OCI-LY1 (cell line): ENCODE data around the gene FBN2.

Experiments used
- H2AFZ ChIP-seq: fragments of 200-600 bp; sonication (generic), shearing (Covaris generic); 2 replicates; pipeline ENCODE4 v1.6.0; 2014; ENCODE audit warnings: antibody characterized with exemption, mild to moderate bottlenecking, low read length
- H3F3A ChIP-seq: fragments of 200-600 bp; sonication (generic), shearing (Covaris generic); 2 replicates; pipeline ENCODE4 v1.6.0; 2014; ENCODE audit warnings: mild to moderate bottlenecking, antibody characterized with exemption, low read length, moderate library complexity; ENCODE audit not compliant: insufficient read depth
- H3K27ac ChIP-seq: fragments of 200-600 bp; sonication (generic); 2 replicates; pipeline ENCODE4 v1.5.1; 2014; ENCODE audit warnings: low read length, mixed run types, mild to moderate bottlenecking, low read depth; ENCODE audit not compliant: poor library complexity, severe bottlenecking
- H3K27me3 ChIP-seq: fragments of 200-600 bp; sonication (generic); 2 replicates; pipeline ENCODE4 v1.6.0; 2014; ENCODE audit warnings: antibody characterized with exemption, mild to moderate bottlenecking, low read length, moderate library complexity; ENCODE audit not compliant: insufficient read depth
- H3K36me3 ChIP-seq: fragments of 200-600 bp; sonication (generic); 2 replicates; pipeline ENCODE4 v1.6.1; 2014; ENCODE audit warnings: mild to moderate bottlenecking, antibody characterized with exemption, low read length, moderate library complexity, mixed read lengths; ENCODE audit not compliant: insufficient read depth
- H3K4me1 ChIP-seq: fragments of 200-600 bp; sonication (generic); 2 replicates; pipeline ENCODE4 v1.5.1; 2014; ENCODE audit warnings: mild to moderate bottlenecking, low read length, moderate library complexity; ENCODE audit not compliant: insufficient read depth, severe bottlenecking
- H3K4me2 ChIP-seq: fragments of 200-600 bp; sonication (generic), shearing (Covaris generic); 2 replicates; pipeline ENCODE4 v1.6.1; 2014; ENCODE audit warnings: low read length
- H3K4me3 ChIP-seq: fragments of 200-600 bp; sonication (generic); 2 replicates; pipeline ENCODE4 v1.5.1; 2014; ENCODE audit warnings: low read length, low read depth, mild to moderate bottlenecking, mixed read lengths; ENCODE audit not compliant: poor library complexity, severe bottlenecking
- H3K79me2 ChIP-seq: fragments of 200-600 bp; shearing (Covaris generic); 2 replicates; pipeline ENCODE4 v1.6.1; 2016; ENCODE audit warnings: mixed run types, low read length, mixed read lengths; ENCODE audit not compliant: insufficient read depth
- H3K9ac ChIP-seq: fragments of 200-600 bp; sonication (generic), shearing (Covaris generic); 2 replicates; pipeline ENCODE4 v1.6.1; 2014; ENCODE audit warnings: mild to moderate bottlenecking, low read length, mixed read lengths
- H3K9me2 ChIP-seq: fragments of 200-600 bp; sonication (generic), shearing (Covaris generic); 2 replicates; pipeline ENCODE4 v1.6.1; 2014; ENCODE audit warnings: low read depth, mild to moderate bottlenecking, low read length, mixed read lengths
- H3K9me3 ChIP-seq: fragments of 200-600 bp; shearing (Covaris generic); 2 replicates; pipeline ENCODE4 v1.6.1; 2014; ENCODE audit warnings: low read length, mixed read lengths
- H4K20me1 ChIP-seq: fragments of 200-600 bp; sonication (generic), shearing (Covaris generic); 2 replicates; pipeline ENCODE4 v1.6.0; 2016; ENCODE audit warnings: mild to moderate bottlenecking, low read length; ENCODE audit not compliant: insufficient read depth
- CTCF ChIP-seq: fragments of 200-600 bp; sonication (generic), shearing (Covaris generic); IDR thresholded peaks from 2 replicates; pipeline ENCODE4 v1.5.1; 2017; ENCODE audit warnings: mild to moderate bottlenecking, antibody characterized with exemption, low read length, moderate library complexity, mixed read lengths
- EZH2 ChIP-seq: fragments of 200-600 bp; sonication (generic), shearing (Covaris generic); IDR thresholded peaks from 2 replicates; pipeline ENCODE4 v1.8.0; 2017; ENCODE audit warnings: borderline replicate concordance, mixed run types, mild to moderate bottlenecking, antibody characterized with exemption, low read length, moderate library complexity, mixed read lengths

FBN2 gene

GRCh38 chr5:128559300-128560297, 21.6 kb upstream of the FBN2 start:
- Histone ChIP-seq H2AFZ (no peak overlapping the region), H3K79me2 (no peaks in the 10 kb centered on the region), H3F3A (no peaks in the 10 kb centered on the region)

GRCh38 chr5:128553747-128554146, 15.7 kb upstream of the FBN2 start:
- no peaks in the 10 kb centered on the region for H3K4me1 ChIP-seq
- H2AFZ ChIP-seq = no peak overlapping the region
- no peak for TF ChIP-seq EZH2
- TF ChIP-seq CTCF = no peak
- H3K4me3 ChIP-seq = no peak overlapping the region
- no peaks in the 10 kb centered on the region for H3K36me3 ChIP-seq
- no peaks in the 10 kb centered on the region for H3K79me2 ChIP-seq
- H3K9ac ChIP-seq = no peak overlapping the region
- H3K27ac ChIP-seq = no peak overlapping the region
- no peaks in the 10 kb centered on the region for H3F3A ChIP-seq
- no peaks in the 10 kb centered on the region for H3K9me3 ChIP-seq
- H4K20me1 ChIP-seq = no peaks in the 10 kb centered on the region
- no peak overlapping the region for H3K4me2 ChIP-seq
- no peaks in the 10 kb centered on the region for H3K27me3 ChIP-seq
- H3K9me2 ChIP-seq = no peaks in the 10 kb centered on the region

More at GRCh38 chr5:128559300-128560297, 21.6 kb upstream of the FBN2 start:
- TF ChIP-seq CTCF = no peak
- no peak for TF ChIP-seq EZH2
- Histone ChIP-seq H3K4me3 (no peak overlapping the region), H3K27ac (no peak overlapping the region), H4K20me1 (no peaks in the 10 kb centered on the region), H3K9me3 (no peaks in the 10 kb centered on the region), H3K9me2 (no peaks in the 10 kb centered on the region), H3K27me3 (no peaks in the 10 kb centered on the region), H3K9ac (no peak overlapping the region), H3K36me3 (no peaks in the 10 kb centered on the region), H3K4me1 (no peaks in the 10 kb centered on the region), H3K4me2 (no peak overlapping the region)

GRCh38 chr5:128551476-128551875, 13.4 kb upstream of the FBN2 start:
- H3K4me2 ChIP-seq = no peak overlapping the region
- no peaks in the 10 kb centered on the region for H4K20me1 ChIP-seq
- no peaks in the 10 kb centered on the region for H3K36me3 ChIP-seq
- H3K4me1 ChIP-seq = no peaks in the 10 kb centered on the region
- no peak overlapping the region for H2AFZ ChIP-seq
- no peak overlapping the region for H3K4me3 ChIP-seq
- TF ChIP-seq CTCF (no peak), EZH2 (no peak)
- H3K27ac ChIP-seq = no peak overlapping the region
- H3K9ac ChIP-seq = no peak overlapping the region
- H3K27me3 ChIP-seq = no peaks in the 10 kb centered on the region
- no peaks in the 10 kb centered on the region for H3K79me2 ChIP-seq
- no peaks in the 10 kb centered on the region for H3K9me3 ChIP-seq
- no peaks in the 10 kb centered on the region for H3K9me2 ChIP-seq
- H3F3A ChIP-seq = no peaks in the 10 kb centered on the region
